T-helper 1 cell treated with Interleukin-12 subunit alpha and Interleukin-12 subunit beta and Interleukin-4 antibody, amounts not matched to agents 30 μg/mL and 1 μg/mL, for 36 hours (primary cell): ENCODE data around the gene APOBEC3G.

Experiments used
- H3K27ac Mint-ChIP-seq: one replicate; pipeline ENCODE4 v1.8.0; 2021; ENCODE audit warnings: mild to moderate bottlenecking, mixed read lengths
- H3K27me3 Mint-ChIP-seq: one replicate; pipeline ENCODE4 v1.8.0; 2021; ENCODE audit warnings: low read depth, mixed read lengths
- H3K36me3 Mint-ChIP-seq: one replicate; pipeline ENCODE4 v1.8.0; 2021; ENCODE audit warnings: low read depth, mixed read lengths
- H3K4me1 Mint-ChIP-seq: one replicate; pipeline ENCODE4 v1.8.0; 2021; ENCODE audit warnings: low read depth, mixed read lengths
- H3K4me3 Mint-ChIP-seq: one replicate; pipeline ENCODE4 v1.8.0; 2021; ENCODE audit warnings: mild to moderate bottlenecking, moderate library complexity, mixed read lengths
- H3K9me3 Mint-ChIP-seq: one replicate; pipeline ENCODE4 v1.8.0; 2021; ENCODE audit warnings: mixed read lengths

Gene APOBEC3G

GRCh38 chr22:39115977-39116621, 39.0 kb downstream of the APOBEC3G start:
- Mint-ChIP-seq H3K9me3 (no peaks in the 10 kb centered on the region), H3K27ac (no peak overlapping the region), H3K4me3 (no peak overlapping the region), H3K4me1 (peaks cover 37% of the 10 kb centered on the region), H3K27me3 (peaks cover under 1% of the 10 kb centered on the region), H3K36me3 (no peaks in the 10 kb centered on the region)

- no peaks in the 10 kb centered on the region for H3K36me3 Mint-ChIP-seq
Measured at GRCh38 chr22:39117585-39118191, 40.6 kb downstream of the APOBEC3G start.

GRCh38 chr22:39120983-39121382, 43.9 kb downstream of the APOBEC3G start:
- H3K9me3 Mint-ChIP-seq = no peaks in the 10 kb centered on the region
- H3K27me3 Mint-ChIP-seq = no peaks in the 10 kb centered on the region
- H3K4me1 Mint-ChIP-seq = peaks cover 22% of the 10 kb centered on the region
- H3K36me3 Mint-ChIP-seq = no peaks in the 10 kb centered on the region
- H3K4me3 Mint-ChIP-seq = no peak overlapping the region
- H3K27ac Mint-ChIP-seq = peak overlapping the region; percentile 9

More at GRCh38 chr22:39117585-39118191, 40.6 kb downstream of the APOBEC3G start:
- Mint-ChIP-seq H3K27ac (peak overlapping the region; percentile 84), H3K4me1 (peaks cover 41% of the 10 kb centered on the region), H3K9me3 (no peaks in the 10 kb centered on the region), H3K27me3 (no peaks in the 10 kb centered on the region), H3K4me3 (peak overlapping the region; percentile 37)

GRCh38 chr22:39122772-39123470, 45.8 kb downstream of the APOBEC3G start:
- H3K4me3 Mint-ChIP-seq = no peak overlapping the region
- H3K27ac Mint-ChIP-seq = no peak overlapping the region
- H3K4me1 Mint-ChIP-seq = peaks cover 13% of the 10 kb centered on the region
- H3K27me3 Mint-ChIP-seq = no peaks in the 10 kb centered on the region
- no peaks in the 10 kb centered on the region for H3K36me3 Mint-ChIP-seq
- H3K9me3 Mint-ChIP-seq = no peaks in the 10 kb centered on the region

GRCh38 chr22:39123751-39124581, 46.9 kb downstream of the APOBEC3G start:
- H3K36me3 Mint-ChIP-seq = no peaks in the 10 kb centered on the region
- H3K27me3 Mint-ChIP-seq = no peaks in the 10 kb centered on the region
- H3K27ac Mint-ChIP-seq = no peak overlapping the region
- H3K4me1 Mint-ChIP-seq = peaks cover 7% of the 10 kb centered on the region
- no peak overlapping the region for H3K4me3 Mint-ChIP-seq
- no peaks in the 10 kb centered on the region for H3K9me3 Mint-ChIP-seq

- Mint-ChIP-seq H3K36me3 (no peaks in the 10 kb centered on the region), H3K27me3 (no peaks in the 10 kb centered on the region), H3K27ac (no peak overlapping the region)
Measured at GRCh38 chr22:39125622-39126021, 48.5 kb downstream of the APOBEC3G start.

GRCh38 chr22:39128508-39128907, 51.4 kb downstream of the APOBEC3G start:
- H3K27me3 Mint-ChIP-seq = no peaks in the 10 kb centered on the region
- no peaks in the 10 kb centered on the region for H3K36me3 Mint-ChIP-seq
- H3K4me3 Mint-ChIP-seq = no peak overlapping the region
- no peak overlapping the region for H3K27ac Mint-ChIP-seq
- H3K4me1 Mint-ChIP-seq = peaks cover 2% of the 10 kb centered on the region
- no peaks in the 10 kb centered on the region for H3K9me3 Mint-ChIP-seq

More at GRCh38 chr22:39125622-39126021, 48.5 kb downstream of the APOBEC3G start:
- Mint-ChIP-seq H3K4me1 (peaks cover 5% of the 10 kb centered on the region), H3K9me3 (no peaks in the 10 kb centered on the region), H3K4me3 (no peak overlapping the region)

- Mint-ChIP-seq H3K9me3 (no peaks in the 10 kb centered on the region), H3K4me1 (peaks cover 2% of the 10 kb centered on the region), H3K27me3 (no peaks in the 10 kb centered on the region), H3K36me3 (no peaks in the 10 kb centered on the region), H3K27ac (no peak overlapping the region), H3K4me3 (no peak overlapping the region)
Measured at GRCh38 chr22:39129081-39129480, 52.0 kb downstream of the APOBEC3G start.

GRCh38 chr22:39129746-39130145, 52.7 kb downstream of the APOBEC3G start:
- peaks cover 2% of the 10 kb centered on the region for H3K4me1 Mint-ChIP-seq
- H3K4me3 Mint-ChIP-seq = no peak overlapping the region
- H3K27ac Mint-ChIP-seq = no peak overlapping the region

GRCh38 chr22:39130152-39130704, 53.2 kb downstream of the APOBEC3G start:
- no peak overlapping the region for H3K27ac Mint-ChIP-seq
- H3K4me3 Mint-ChIP-seq = no peak overlapping the region
- peaks cover 2% of the 10 kb centered on the region for H3K4me1 Mint-ChIP-seq
- H3K27me3 Mint-ChIP-seq = no peaks in the 10 kb centered on the region
- H3K9me3 Mint-ChIP-seq = no peaks in the 10 kb centered on the region
- no peaks in the 10 kb centered on the region for H3K36me3 Mint-ChIP-seq

More at GRCh38 chr22:39129746-39130145, 52.7 kb downstream of the APOBEC3G start:
- H3K36me3 Mint-ChIP-seq = no peaks in the 10 kb centered on the region
- no peaks in the 10 kb centered on the region for H3K27me3 Mint-ChIP-seq
- H3K9me3 Mint-ChIP-seq = no peaks in the 10 kb centered on the region

GRCh38 chr22:39130892-39131855, 54.1 kb downstream of the APOBEC3G start:
- H3K4me3 Mint-ChIP-seq = no peak overlapping the region
- no peak overlapping the region for H3K27ac Mint-ChIP-seq
- no peaks in the 10 kb centered on the region for H3K27me3 Mint-ChIP-seq
- H3K36me3 Mint-ChIP-seq = no peaks in the 10 kb centered on the region
- H3K9me3 Mint-ChIP-seq = no peaks in the 10 kb centered on the region
- H3K4me1 Mint-ChIP-seq = peaks cover 2% of the 10 kb centered on the region

- Mint-ChIP-seq H3K9me3 (no peaks in the 10 kb centered on the region), H3K27ac (no peak overlapping the region), H3K36me3 (no peaks in the 10 kb centered on the region), H3K4me1 (peaks cover 2% of the 10 kb centered on the region), H3K4me3 (no peak overlapping the region), H3K27me3 (no peaks in the 10 kb centered on the region)
Measured at GRCh38 chr22:39132281-39132680, 55.2 kb downstream of the APOBEC3G start.

GRCh38 chr22:39132871-39133524, 55.9 kb downstream of the APOBEC3G start:
- no peak overlapping the region for H3K4me3 Mint-ChIP-seq
- no peak overlapping the region for H3K27ac Mint-ChIP-seq
- no peaks in the 10 kb centered on the region for H3K9me3 Mint-ChIP-seq
- H3K27me3 Mint-ChIP-seq = no peaks in the 10 kb centered on the region
- H3K4me1 Mint-ChIP-seq = peaks cover 2% of the 10 kb centered on the region
- H3K36me3 Mint-ChIP-seq = no peaks in the 10 kb centered on the region
